Activated B cell treated with CpG ODN at 0.5 μM for 24 hours (primary cell): Measurements from ENCODE around the gene SPDYE4. TPM values are rescaled to one million over a fixed set of nuclear protein-coding genes. Genes with fewer than 3 reads are reported as not detected.

Experiments used
- ATAC-seq: fragments of 200-7000 bp; cut with Tn5 transposase; one replicate; pipeline ENCODE4 v1.10.0; 2021; ENCODE audit warnings: low read depth, mild to moderate bottlenecking, moderate library complexity
- CTCF ChIA-PET: fragments of 350-600 bp; sonication (Branson Sonifier 250); formaldehyde crosslinking; loops from one replicate; lab custom pipeline; 2021; ENCODE audit warnings: antibody characterized with exemption; lab: Charles Lee
- POLR2A ChIA-PET: fragments of 350-600 bp; sonication (Branson Sonifier 250); formaldehyde crosslinking; loops from one replicate; lab custom pipeline; 2021; ENCODE audit warnings: antibody characterized with exemption; lab: Charles Lee
- DNase-seq: peaks from one replicate; pipeline ENCODE4 v3.0.0; 2022
- H3K27ac Mint-ChIP-seq: one replicate; pipeline ENCODE4 v1.8.0; 2020; ENCODE audit warnings: mixed read lengths
- H3K27me3 Mint-ChIP-seq: one replicate; pipeline ENCODE4 v1.8.0; 2021; ENCODE audit warnings: mixed read lengths
- H3K36me3 Mint-ChIP-seq: one replicate; pipeline ENCODE4 v1.8.0; 2021; ENCODE audit warnings: low read depth, mixed read lengths
- H3K4me1 Mint-ChIP-seq: one replicate; pipeline ENCODE4 v1.8.0; 2021; ENCODE audit warnings: mixed read lengths
- H3K4me3 Mint-ChIP-seq: one replicate; pipeline ENCODE4 v1.8.0; 2020; ENCODE audit warnings: mild to moderate bottlenecking, mixed read lengths
- H3K9me3 Mint-ChIP-seq: one replicate; pipeline ENCODE4 v1.8.0; 2020; ENCODE audit warnings: mixed read lengths
- CTCF ChIP-seq: fragments of 200-600 bp; IDR thresholded peaks from one replicate; pipeline ENCODE4 v1.8.0; 2022; ENCODE audit warnings: antibody characterized with exemption, mild to moderate bottlenecking
- intact Hi-C: fragments of 100-400 bp; cut with micrococcal nuclease; formaldehyde crosslinking; loops from one replicate; pipeline ENCODE4 v1.15.1; 2024
- total RNA-seq: library from RNA; stranded (reverse); gene quantifications from 2 replicates; pipeline ENCODE4 v1.2.3, GENCODE V29; 2022

The SPDYE4 gene
- total RNA-seq, 1 donor from 2014 or later, result not detected

GRCh38 chr17:8710813-8711212 lies 47.5 kb downstream of the SPDYE4 start:
- no peak for TF ChIP-seq CTCF
- no peak overlapping the region for H3K4me3 Mint-ChIP-seq
- ChIA-PET POLR2A (no interaction called here), CTCF (no interaction called here)
- no peak for DNase-seq
- no peaks in the 10 kb centered on the region for H3K4me1 Mint-ChIP-seq
- no peaks in the 10 kb centered on the region for H3K9me3 Mint-ChIP-seq
- H3K27ac Mint-ChIP-seq, result no peak overlapping the region
- no peak for ATAC-seq
- no peaks in the 10 kb centered on the region for H3K36me3 Mint-ChIP-seq
- intact Hi-C loops, result no loop called here
- peaks cover 11% of the 10 kb centered on the region for H3K27me3 Mint-ChIP-seq

DNA sequence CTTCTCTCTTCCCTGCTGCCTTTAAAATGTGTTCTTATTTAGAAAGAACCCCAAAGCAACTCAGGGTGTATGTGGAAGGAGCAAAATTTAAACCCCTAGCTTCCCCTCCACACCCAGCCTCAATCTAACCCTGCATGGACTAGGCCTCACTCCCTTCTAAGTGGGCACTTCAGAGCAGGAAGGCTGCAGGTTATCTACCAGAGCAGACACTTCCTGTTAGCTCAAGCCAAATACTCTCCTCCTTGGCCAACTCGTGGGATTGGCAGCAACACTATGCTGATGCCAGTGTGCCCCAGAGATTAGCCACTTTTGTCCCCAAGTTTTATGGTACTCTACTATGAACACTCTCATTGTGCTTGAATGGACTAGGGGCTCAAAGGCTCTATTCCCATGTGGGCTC lies 49.3 kb downstream of the SPDYE4 start:
- CTCF ChIA-PET, result no interaction called here
- intact Hi-C loops, result no loop called here
- POLR2A ChIA-PET, result no interaction called here
- Mint-ChIP-seq H3K4me1 (no peaks in the 10 kb centered on the region), H3K4me3 (no peak overlapping the region), H3K36me3 (no peaks in the 10 kb centered on the region), H3K9me3 (no peaks in the 10 kb centered on the region), H3K27me3 (peaks cover 12% of the 10 kb centered on the region), H3K27ac (no peak overlapping the region)
- TF ChIP-seq CTCF, result no peak
- no peak for DNase-seq
- no peak for ATAC-seq

GRCh38 chr17:8708025-8708461 lies 50.3 kb downstream of the SPDYE4 start:
- H3K4me1 Mint-ChIP-seq, result no peaks in the 10 kb centered on the region
- no peak overlapping the region for H3K27ac Mint-ChIP-seq
- H3K9me3 Mint-ChIP-seq, result peaks cover 4% of the 10 kb centered on the region
- TF ChIP-seq CTCF, result no peak
- DNase-seq (no peak), ATAC-seq (no peak)
- CTCF ChIA-PET, result no interaction called here
- POLR2A ChIA-PET, result no interaction called here
- intact Hi-C loops, result no loop called here
- peaks cover 16% of the 10 kb centered on the region for H3K27me3 Mint-ChIP-seq
- H3K36me3 Mint-ChIP-seq, result no peaks in the 10 kb centered on the region
- H3K4me3 Mint-ChIP-seq, result no peak overlapping the region

- no peak for ATAC-seq
- H3K27me3 Mint-ChIP-seq, result peaks cover 16% of the 10 kb centered on the region
- no peaks in the 10 kb centered on the region for H3K36me3 Mint-ChIP-seq
- TF ChIP-seq CTCF, result no peak
- H3K9me3 Mint-ChIP-seq, result peaks cover 4% of the 10 kb centered on the region
- ChIA-PET POLR2A (no interaction called here), CTCF (no interaction called here)
- H3K4me3 Mint-ChIP-seq, result no peak overlapping the region
- no peak overlapping the region for H3K27ac Mint-ChIP-seq
- no peak for DNase-seq
- H3K4me1 Mint-ChIP-seq, result no peaks in the 10 kb centered on the region
- intact Hi-C loops, result no loop called here
These were observed 50.9 kb downstream of the SPDYE4 start for GRCh38 chr17:8707332-8708024.

- Mint-ChIP-seq H3K4me3 (no peak overlapping the region), H3K9me3 (peaks cover 4% of the 10 kb centered on the region), H3K27me3 (peaks cover 16% of the 10 kb centered on the region), H3K36me3 (no peaks in the 10 kb centered on the region), H3K27ac (no peak overlapping the region), H3K4me1 (no peaks in the 10 kb centered on the region)
- no peak for ATAC-seq
- TF ChIP-seq CTCF, result no peak
- intact Hi-C loops, result no loop called here
- no peak for DNase-seq
- ChIA-PET CTCF (no interaction called here), POLR2A (no interaction called here)
These were observed 51.9 kb downstream of the SPDYE4 start for GRCh38 chr17:8706431-8706830.
